ENCODE measurements around the gene CFAP58. TPM values are rescaled to one million over a fixed set of nuclear protein-coding genes. Genes with fewer than 3 reads are reported as not detected.

The CFAP58 gene
- total RNA-seq, 1 experiment from 2014 or later: not detected

DNA sequence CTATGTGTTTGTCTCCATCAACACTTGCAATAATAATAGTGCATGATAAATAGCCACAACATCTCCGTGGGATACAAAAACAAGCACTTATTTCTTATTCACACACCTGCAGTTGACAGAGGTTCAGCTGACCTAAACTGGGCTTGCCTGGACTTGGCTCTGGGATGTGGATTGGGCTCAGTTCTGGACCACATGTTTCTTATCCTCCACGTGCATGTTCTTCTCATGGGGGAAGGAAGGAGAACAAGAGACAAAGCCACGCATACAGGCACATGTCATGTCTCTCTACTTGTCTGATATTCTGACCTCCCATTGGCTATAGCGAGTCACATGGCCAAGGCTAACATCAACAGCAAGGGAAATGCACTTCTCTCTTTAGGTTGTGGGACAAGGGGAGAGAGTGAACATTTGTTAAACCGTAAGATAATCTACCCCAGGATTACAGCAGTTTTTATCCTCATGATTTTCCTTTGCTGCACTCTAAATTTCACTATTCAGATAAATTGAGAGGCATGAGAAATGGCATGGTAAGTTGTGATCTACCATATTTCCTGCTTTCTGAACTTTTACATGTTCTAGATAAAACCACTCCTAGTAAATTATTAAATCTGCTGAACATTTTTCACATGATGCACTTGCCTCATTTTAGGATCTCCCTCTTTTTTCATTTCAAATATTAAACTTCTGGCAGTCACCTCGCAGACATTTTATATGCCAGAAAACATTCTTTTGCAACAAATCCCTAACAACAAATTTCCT lies 33.7 kb downstream of the CFAP58 start:
- no peak for DNase-seq
- H3K27me3 Mint-ChIP-seq (ENCODE audit: unreplicated experiment): peaks cover 30% of the 10 kb centered on the region
- no peaks in the 10 kb centered on the region for H3K4me1 Mint-ChIP-seq (ENCODE audit: low read depth, unreplicated experiment)
- H3K36me3 Mint-ChIP-seq (ENCODE audit: insufficient read depth, unreplicated experiment): no peaks in the 10 kb centered on the region
- no TSS peak for BruUV-seq (replicated peaks)
- TF ChIP-seq, protein P1, sequence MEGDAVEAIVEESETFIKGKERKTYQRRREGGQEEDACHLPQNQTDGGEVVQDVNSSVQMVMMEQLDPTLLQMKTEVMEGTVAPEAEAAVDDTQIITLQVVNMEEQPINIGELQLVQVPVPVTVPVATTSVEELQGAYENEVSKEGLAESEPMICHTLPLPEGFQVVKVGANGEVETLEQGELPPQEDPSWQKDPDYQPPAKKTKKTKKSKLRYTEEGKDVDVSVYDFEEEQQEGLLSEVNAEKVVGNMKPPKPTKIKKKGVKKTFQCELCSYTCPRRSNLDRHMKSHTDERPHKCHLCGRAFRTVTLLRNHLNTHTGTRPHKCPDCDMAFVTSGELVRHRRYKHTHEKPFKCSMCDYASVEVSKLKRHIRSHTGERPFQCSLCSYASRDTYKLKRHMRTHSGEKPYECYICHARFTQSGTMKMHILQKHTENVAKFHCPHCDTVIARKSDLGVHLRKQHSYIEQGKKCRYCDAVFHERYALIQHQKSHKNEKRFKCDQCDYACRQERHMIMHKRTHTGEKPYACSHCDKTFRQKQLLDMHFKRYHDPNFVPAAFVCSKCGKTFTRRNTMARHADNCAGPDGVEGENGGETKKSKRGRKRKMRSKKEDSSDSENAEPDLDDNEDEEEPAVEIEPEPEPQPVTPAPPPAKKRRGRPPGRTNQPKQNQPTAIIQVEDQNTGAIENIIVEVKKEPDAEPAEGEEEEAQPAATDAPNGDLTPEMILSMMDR (IDR thresholded peaks at IDR 0.05; ENCODE audit: unreplicated experiment): no peak
- no peak overlapping the region for H3K27ac Mint-ChIP-seq (ENCODE audit: unreplicated experiment)
- CTCF ChIA-PET: no interaction called here
- intact Hi-C loops (cut with micrococcal nuclease; ENCODE audit: unreplicated experiment): no loop called here
- H3K4me3 Mint-ChIP-seq (ENCODE audit: low read depth, unreplicated experiment): no peak overlapping the region
- H3K9me3 Mint-ChIP-seq (ENCODE audit: low read depth, unreplicated experiment): no peaks in the 10 kb centered on the region

DNA sequence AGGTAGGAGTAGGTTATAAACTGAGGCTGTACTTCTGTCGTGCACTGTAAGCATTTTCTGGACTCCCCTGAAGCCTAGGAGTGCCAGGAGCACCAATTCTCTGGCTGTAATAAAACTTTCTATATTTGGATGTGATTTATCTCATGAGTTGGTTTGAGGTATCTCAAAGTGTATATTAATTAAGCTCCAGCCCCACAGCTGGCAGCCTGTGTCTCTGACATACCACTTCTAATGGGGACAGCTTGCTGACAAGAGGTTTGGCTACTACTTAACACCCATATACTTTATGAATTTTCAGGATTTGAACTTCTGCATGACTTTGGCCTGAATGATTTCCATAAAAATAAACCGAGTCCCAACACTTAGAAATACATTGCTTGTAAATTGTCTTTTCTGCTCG lies 35.2 kb downstream of the CFAP58 start:
- BruUV-seq (replicated peaks): no TSS peak
- TF ChIP-seq, protein P1 (IDR thresholded peaks at IDR 0.05; ENCODE audit: unreplicated experiment): no peak
- Mint-ChIP-seq H3K27me3 (ENCODE audit: unreplicated experiment) (peaks cover 28% of the 10 kb centered on the region), H3K4me3 (ENCODE audit: low read depth, unreplicated experiment) (no peak overlapping the region), H3K4me1 (ENCODE audit: low read depth, unreplicated experiment) (no peaks in the 10 kb centered on the region), H3K36me3 (ENCODE audit: insufficient read depth, unreplicated experiment) (no peaks in the 10 kb centered on the region), H3K9me3 (ENCODE audit: low read depth, unreplicated experiment) (no peaks in the 10 kb centered on the region), H3K27ac (ENCODE audit: unreplicated experiment) (no peak overlapping the region)
- CTCF ChIA-PET: no interaction called here
- DNase-seq: no peak
- intact Hi-C loops (cut with micrococcal nuclease; ENCODE audit: unreplicated experiment): no loop called here

DNA sequence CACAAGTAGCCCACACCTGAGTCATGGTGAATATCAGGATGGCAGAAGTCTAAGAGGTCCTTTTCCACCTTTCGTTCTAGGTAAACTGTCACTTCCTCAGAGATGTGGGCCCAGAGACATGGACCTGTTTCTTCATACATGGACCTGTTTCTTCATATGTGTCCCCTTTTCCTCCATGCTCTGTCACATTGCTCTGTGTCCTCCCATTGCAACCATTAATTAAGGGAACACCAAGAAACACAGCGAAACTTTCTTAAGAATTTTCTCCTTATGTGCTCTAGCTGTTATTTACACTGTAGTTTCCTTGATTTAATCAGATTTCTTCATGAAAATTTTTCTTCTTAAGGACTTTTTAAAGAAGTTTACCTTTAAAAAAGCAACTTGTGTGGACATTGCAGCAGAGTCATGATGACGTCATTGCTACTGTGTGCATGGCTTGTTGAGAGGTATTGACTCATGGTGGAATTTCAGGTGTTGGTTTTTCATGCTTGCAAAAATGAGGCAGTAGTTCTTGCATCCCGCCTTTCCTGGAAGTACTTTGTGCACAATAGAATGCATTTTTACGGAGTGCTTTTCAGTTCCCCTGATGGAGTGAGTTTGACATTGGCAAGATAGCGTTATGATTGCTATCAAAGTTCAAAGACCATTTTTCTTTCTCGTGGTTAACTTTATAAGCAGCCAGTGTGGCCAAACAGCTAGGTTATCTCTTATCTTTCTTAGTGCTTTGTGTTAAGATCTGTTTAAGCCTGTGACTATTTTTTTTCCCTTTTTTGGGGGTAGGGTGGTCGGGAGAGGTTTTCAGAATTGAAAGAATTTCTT lies 37.7 kb downstream of the CFAP58 start:
- Mint-ChIP-seq H3K27me3 (ENCODE audit: unreplicated experiment) (peaks cover 32% of the 10 kb centered on the region), H3K36me3 (ENCODE audit: insufficient read depth, unreplicated experiment) (no peaks in the 10 kb centered on the region), H3K9me3 (ENCODE audit: low read depth, unreplicated experiment) (no peaks in the 10 kb centered on the region), H3K4me3 (ENCODE audit: low read depth, unreplicated experiment) (no peak overlapping the region), H3K27ac (ENCODE audit: unreplicated experiment) (no peak overlapping the region), H3K4me1 (ENCODE audit: low read depth, unreplicated experiment) (no peaks in the 10 kb centered on the region)
- CTCF ChIA-PET: interaction anchor here (0.5 kb wide), 1 partner anchor 16 kb away, joined by 4 read pairs; no protein-coding TSS in a partner anchor
- intact Hi-C loops (cut with micrococcal nuclease; ENCODE audit: unreplicated experiment): no loop called here
- no TSS peak for BruUV-seq (replicated peaks)
- TF ChIP-seq, protein P1 (IDR thresholded peaks at IDR 0.05; ENCODE audit: unreplicated experiment): no peak
- peak; percentile 10 for DNase-seq

DNA sequence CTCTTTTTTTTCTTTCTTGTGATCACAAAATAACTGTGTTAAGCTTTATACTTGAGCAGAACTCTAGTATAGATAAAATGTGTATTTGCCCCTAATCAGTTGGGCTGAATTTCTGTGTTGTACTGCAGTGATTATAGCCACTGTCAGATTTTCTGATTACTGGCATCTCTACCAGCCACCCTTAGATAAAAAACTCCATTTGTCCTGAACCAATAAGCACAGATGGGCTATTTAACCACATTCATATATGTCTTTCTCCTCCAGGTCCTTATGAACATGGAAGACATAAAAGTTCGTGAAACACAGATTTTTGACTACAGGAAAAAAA lies 38.3 kb downstream of the CFAP58 start:
- H3K27me3 Mint-ChIP-seq (ENCODE audit: unreplicated experiment): peaks cover 38% of the 10 kb centered on the region
- no peak overlapping the region for H3K4me3 Mint-ChIP-seq (ENCODE audit: low read depth, unreplicated experiment)
- no peak for DNase-seq
- no peaks in the 10 kb centered on the region for H3K36me3 Mint-ChIP-seq (ENCODE audit: insufficient read depth, unreplicated experiment)
- no TSS peak for BruUV-seq (replicated peaks)
- intact Hi-C loops (cut with micrococcal nuclease; ENCODE audit: unreplicated experiment): no loop called here
- no peaks in the 10 kb centered on the region for H3K9me3 Mint-ChIP-seq (ENCODE audit: low read depth, unreplicated experiment)
- no peaks in the 10 kb centered on the region for H3K4me1 Mint-ChIP-seq (ENCODE audit: low read depth, unreplicated experiment)
- no peak overlapping the region for H3K27ac Mint-ChIP-seq (ENCODE audit: unreplicated experiment)
- CTCF ChIA-PET: interaction anchor here (0.5 kb wide), 1 partner anchor 17 kb away, joined by 4 read pairs; no protein-coding TSS in a partner anchor
- TF ChIP-seq, protein P1 (IDR thresholded peaks at IDR 0.05; ENCODE audit: unreplicated experiment): no peak

Data from Calu3 (cell line).